ENCODE data around the gene CFAP46. TPM values are rescaled to one million over a fixed set of nuclear protein-coding genes. Genes with fewer than 3 reads are reported as not detected.

The CFAP46 gene
- total RNA-seq, 4 donors from 2014 or later, result 0.29 to 9.0 (median 2.7) TPM

- H3K4me1 ChIP-seq, result no peaks in the 10 kb centered on the region
- TF ChIP-seq CTCF (IDR thresholded peaks at IDR 0.05) (no peak), POLR2A (IDR thresholded peaks at IDR 0.05) (no peak)
- intact Hi-C loops (cut with DNase I; ENCODE audit: low total_unique reads), result no loop called here
- no peaks in the 10 kb centered on the region for H3K27me3 ChIP-seq
- H3K36me3 ChIP-seq, result no peaks in the 10 kb centered on the region
- no peak for DNase-seq
- no peaks in the 10 kb centered on the region for H3K9me3 ChIP-seq
- no peak overlapping the region for H3K27ac ChIP-seq
- H3K4me3 ChIP-seq, result no peak overlapping the region
Observed at GRCh38 chr10:132943791-132944404, 1.5 kb upstream of the CFAP46 start.

- no peaks in the 10 kb centered on the region for H3K9me3 ChIP-seq
- H3K27ac ChIP-seq, result no peak overlapping the region
- H3K4me3 ChIP-seq, result no peak overlapping the region
- intact Hi-C loops (cut with DNase I; ENCODE audit: low total_unique reads), result no loop called here
- no peaks in the 10 kb centered on the region for H3K27me3 ChIP-seq
- TF ChIP-seq POLR2A (IDR thresholded peaks at IDR 0.05) (no peak), CTCF (IDR thresholded peaks at IDR 0.05) (no peak)
- H3K36me3 ChIP-seq, result no peaks in the 10 kb centered on the region
- no peaks in the 10 kb centered on the region for H3K4me1 ChIP-seq
- DNase-seq, result no peak
Observed at GRCh38 chr10:132943058-132943790, 854 bp upstream of the CFAP46 start.

GRCh38 chr10:132941640-132942051, 724 bp downstream of the CFAP46 start:
- H3K9me3 ChIP-seq, result no peaks in the 10 kb centered on the region
- intact Hi-C loops (cut with DNase I; ENCODE audit: low total_unique reads), result no loop called here
- TF ChIP-seq POLR2A (IDR thresholded peaks at IDR 0.05) (no peak), CTCF (IDR thresholded peaks at IDR 0.05) (no peak)
- H3K27me3 ChIP-seq, result no peaks in the 10 kb centered on the region
- DNase-seq, result no peak
- H3K4me1 ChIP-seq, result no peaks in the 10 kb centered on the region
- no peak overlapping the region for H3K27ac ChIP-seq
- no peaks in the 10 kb centered on the region for H3K36me3 ChIP-seq
- no peak overlapping the region for H3K4me3 ChIP-seq

- no peak for DNase-seq
- H3K27ac ChIP-seq, result no peak overlapping the region
- H3K27me3 ChIP-seq, result no peaks in the 10 kb centered on the region
- H3K9me3 ChIP-seq, result no peaks in the 10 kb centered on the region
- no peak overlapping the region for H3K4me3 ChIP-seq
- no peaks in the 10 kb centered on the region for H3K4me1 ChIP-seq
- TF ChIP-seq POLR2A (IDR thresholded peaks at IDR 0.05) (no peak), CTCF (IDR thresholded peaks at IDR 0.05) (no peak)
- no peaks in the 10 kb centered on the region for H3K36me3 ChIP-seq
- intact Hi-C loops (cut with DNase I; ENCODE audit: low total_unique reads), result no loop called here
Observed at GRCh38 chr10:132940791-132941465, 1.4 kb downstream of the CFAP46 start.

Data from uterus (tissue), 4 donors.